Peyer's patch (tissue), 4 donors: ENCODE data around the gene C10orf53. TPM values are rescaled to one million over a fixed set of nuclear protein-coding genes. Genes with fewer than 3 reads are reported as not detected.

Experiments used
- DNase-seq, 3 donors: peaks; one replicate each; pipeline ENCODE4 v3.0.0-alpha.2; 2017 to 2019
- H3K27ac ChIP-seq, 4 donors: fragments of 200-600 bp; sonication (generic); one replicate each; pipeline ENCODE4 v1.5.1; 2016 to 2019
- H3K27me3 ChIP-seq, 2 donors: fragments of 200-600 bp; sonication (generic); one replicate each; pipeline ENCODE4 v1.5.1; 2019
- H3K36me3 ChIP-seq, 3 donors: fragments of 200-600 bp; sonication (generic); one replicate each; pipeline ENCODE4 v1.5.1; 2016 to 2019
- H3K4me1 ChIP-seq, 4 donors: fragments of 200-600 bp; sonication (generic); one replicate each; pipeline ENCODE4 v1.5.1; 2016 to 2019
- H3K4me3 ChIP-seq, 4 donors: fragments of 200-600 bp; sonication (generic); 1 replicate in 3 of 4; 2 replicates in 1 of 4; pipeline ENCODE4 v1.5.1; 2016 to 2019; ENCODE audit warnings: mild to moderate bottlenecking in 1 of 4
- H3K9me3 ChIP-seq, 4 donors: fragments of 200-600 bp; sonication (generic); one replicate each; pipeline ENCODE4 v1.5.1; 2016 to 2019; ENCODE audit warnings: mild to moderate bottlenecking in 1 of 4
- POLR2A ChIP-seq, 2 donors: fragments of 450-650 bp; IDR thresholded peaks; one replicate each; pipeline ENCODE4 v1.5.1; 2017; ENCODE audit warnings: antibody characterized with exemption in 2 of 2, mild to moderate bottlenecking in 2 of 2, moderate library complexity in 2 of 2
- total RNA-seq, 4 donors: library from RNA; depleted of rRNA; stranded (reverse); fragments of >200 nt; gene quantifications; one replicate each; pipeline ENCODE4 v1.1.0, GENCODE V29; 2016
- TF ChIP-seq, protein P1 (sequence below), 6 experiments: fragments of 450-650 bp in 4 of 6; fragments of 200-600 bp in 2 of 6; sonication (generic) in 1 of 6; IDR thresholded peaks; one replicate each; pipeline ENCODE4 v1.5.1; 2017 to 2019; ENCODE audit warnings: antibody characterized with exemption in 6 of 6, mild to moderate bottlenecking in 3 of 6, moderate library complexity in 1 of 6

The C10orf53 gene
- total RNA-seq, 4 donors from 2014 or later: not detected

DNA sequence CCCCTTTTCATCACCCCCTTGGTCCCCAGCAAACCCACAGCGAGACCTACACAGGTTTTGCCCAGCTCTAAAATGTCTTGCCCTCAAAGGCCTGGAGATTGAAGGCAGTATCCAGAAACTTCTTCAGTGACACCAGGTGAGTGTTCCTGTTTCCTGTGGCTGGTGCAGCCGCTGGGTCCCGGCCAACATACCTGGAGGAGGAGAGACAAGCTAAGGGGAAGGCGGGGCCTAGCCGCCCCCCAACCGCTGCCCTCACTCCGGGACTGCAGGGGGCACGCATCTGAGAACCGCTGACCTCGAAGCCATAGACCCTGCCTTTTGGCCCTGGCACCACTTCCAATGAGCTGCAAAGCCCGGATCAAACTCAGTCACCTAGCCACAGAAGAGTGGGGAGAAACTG is 55.7 kb downstream of the C10orf53 start:
- Histone ChIP-seq H3K27ac (no peak overlapping the region), H3K27me3 (no peaks in the 10 kb centered on the region), H3K9me3 (no peaks in the 10 kb centered on the region), H3K4me3 (no peak overlapping the region), H3K36me3 (no peaks in the 10 kb centered on the region), H3K4me1 (no peaks in the 10 kb centered on the region)
- no peak for TF ChIP-seq POLR2A (IDR thresholded peaks at IDR 0.05)
- TF ChIP-seq, protein P1, sequence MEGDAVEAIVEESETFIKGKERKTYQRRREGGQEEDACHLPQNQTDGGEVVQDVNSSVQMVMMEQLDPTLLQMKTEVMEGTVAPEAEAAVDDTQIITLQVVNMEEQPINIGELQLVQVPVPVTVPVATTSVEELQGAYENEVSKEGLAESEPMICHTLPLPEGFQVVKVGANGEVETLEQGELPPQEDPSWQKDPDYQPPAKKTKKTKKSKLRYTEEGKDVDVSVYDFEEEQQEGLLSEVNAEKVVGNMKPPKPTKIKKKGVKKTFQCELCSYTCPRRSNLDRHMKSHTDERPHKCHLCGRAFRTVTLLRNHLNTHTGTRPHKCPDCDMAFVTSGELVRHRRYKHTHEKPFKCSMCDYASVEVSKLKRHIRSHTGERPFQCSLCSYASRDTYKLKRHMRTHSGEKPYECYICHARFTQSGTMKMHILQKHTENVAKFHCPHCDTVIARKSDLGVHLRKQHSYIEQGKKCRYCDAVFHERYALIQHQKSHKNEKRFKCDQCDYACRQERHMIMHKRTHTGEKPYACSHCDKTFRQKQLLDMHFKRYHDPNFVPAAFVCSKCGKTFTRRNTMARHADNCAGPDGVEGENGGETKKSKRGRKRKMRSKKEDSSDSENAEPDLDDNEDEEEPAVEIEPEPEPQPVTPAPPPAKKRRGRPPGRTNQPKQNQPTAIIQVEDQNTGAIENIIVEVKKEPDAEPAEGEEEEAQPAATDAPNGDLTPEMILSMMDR (IDR thresholded peaks at IDR 0.05): no peak
- DNase-seq: no peak

GRCh38 chr10:49735848-49736563 is 56.6 kb downstream of the C10orf53 start:
- H3K4me1 ChIP-seq: no peaks in the 10 kb centered on the region
- no peaks in the 10 kb centered on the region for H3K27me3 ChIP-seq
- DNase-seq: peak in 1 of 3 donors; percentile 40
- no peaks in the 10 kb centered on the region for H3K9me3 ChIP-seq
- TF ChIP-seq, protein P1 (IDR thresholded peaks at IDR 0.05): no peak
- no peak for TF ChIP-seq POLR2A (IDR thresholded peaks at IDR 0.05)
- H3K36me3 ChIP-seq: no peaks in the 10 kb centered on the region
- H3K4me3 ChIP-seq: no peak overlapping the region
- no peak overlapping the region for H3K27ac ChIP-seq

DNA sequence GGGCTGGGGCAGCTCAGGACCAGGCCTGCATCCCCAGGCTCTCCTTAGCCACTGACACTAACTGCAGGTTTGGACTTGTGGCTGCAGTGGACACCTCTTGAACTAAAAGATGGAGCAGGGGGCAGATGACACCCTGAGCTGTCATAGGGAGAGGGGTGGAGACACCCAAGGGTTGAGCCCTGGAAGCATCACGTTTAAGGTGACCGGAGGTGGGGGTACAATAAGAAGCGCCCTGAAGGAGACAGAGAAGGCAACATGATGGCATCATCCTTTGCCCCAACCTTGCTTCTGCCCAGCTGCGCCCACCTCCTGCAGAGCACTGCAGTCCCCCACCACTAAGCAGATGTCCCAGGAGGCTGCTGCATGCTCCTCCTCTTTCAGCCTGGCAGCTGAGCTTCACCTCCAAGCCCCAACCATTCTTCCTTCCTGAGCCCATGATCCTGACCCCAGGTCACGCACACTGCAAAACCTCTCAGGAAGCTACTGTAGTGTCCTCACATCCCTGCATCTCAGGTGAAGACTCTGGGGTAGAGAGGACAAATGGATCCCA is 57.2 kb downstream of the C10orf53 start:
- Histone ChIP-seq H3K4me3 (no peak overlapping the region), H3K4me1 (no peaks in the 10 kb centered on the region), H3K27me3 (no peaks in the 10 kb centered on the region), H3K9me3 (no peaks in the 10 kb centered on the region), H3K36me3 (no peaks in the 10 kb centered on the region), H3K27ac (no peak overlapping the region)
- TF ChIP-seq, protein P1 (IDR thresholded peaks at IDR 0.05): no peak
- TF ChIP-seq POLR2A (IDR thresholded peaks at IDR 0.05): no peak
- DNase-seq: no peak

DNA sequence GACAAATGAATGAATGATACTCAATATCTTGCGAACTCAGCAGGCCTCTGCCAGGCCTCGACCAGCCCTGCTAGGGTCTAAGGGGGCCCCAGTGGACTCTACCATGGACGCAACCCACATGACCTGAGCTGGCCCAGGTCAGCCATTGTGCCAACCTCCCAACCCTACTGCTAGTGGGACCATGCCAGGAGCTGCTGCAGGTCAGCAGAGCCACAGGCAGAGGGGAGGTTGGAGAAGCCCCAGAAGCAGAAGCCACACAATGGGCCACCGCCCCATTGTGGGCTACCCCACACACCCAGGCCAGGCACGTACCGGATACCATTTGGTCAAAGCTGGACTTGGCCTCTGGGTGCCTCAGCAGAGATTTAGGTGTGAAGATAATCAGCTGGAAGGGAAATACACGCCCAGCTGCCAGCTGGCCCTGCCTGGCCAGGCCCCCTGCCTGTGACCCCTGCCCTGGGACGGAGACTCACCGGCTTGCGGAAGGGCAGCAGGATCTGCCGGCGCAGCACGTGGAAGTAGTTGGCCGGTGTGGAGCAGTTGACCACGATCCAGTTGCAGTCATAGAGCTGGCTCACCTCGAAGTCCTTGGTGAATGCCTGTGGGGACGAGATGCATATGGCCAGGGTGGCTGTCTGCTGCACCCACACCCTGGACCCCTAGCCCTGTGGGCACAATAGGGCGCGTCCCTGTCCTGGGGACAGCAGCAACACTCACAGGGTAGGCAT is 58.2 kb downstream of the C10orf53 start:
- Histone ChIP-seq H3K27ac (no peak overlapping the region), H3K9me3 (no peaks in the 10 kb centered on the region), H3K4me3 (no peak overlapping the region), H3K4me1 (no peaks in the 10 kb centered on the region), H3K27me3 (no peaks in the 10 kb centered on the region), H3K36me3 (no peaks in the 10 kb centered on the region)
- TF ChIP-seq, protein P1 (IDR thresholded peaks at IDR 0.05): no peak
- TF ChIP-seq POLR2A (IDR thresholded peaks at IDR 0.05): no peak
- DNase-seq: peak in 1 of 3 donors; percentile 42

GRCh38 chr10:49738616-49739360 is 59.3 kb downstream of the C10orf53 start:
- TF ChIP-seq, protein P1 (IDR thresholded peaks at IDR 0.05): no peak
- no peak for TF ChIP-seq POLR2A (IDR thresholded peaks at IDR 0.05)
- Histone ChIP-seq H3K27me3 (no peaks in the 10 kb centered on the region), H3K4me1 (no peaks in the 10 kb centered on the region), H3K9me3 (no peaks in the 10 kb centered on the region), H3K36me3 (no peaks in the 10 kb centered on the region), H3K27ac (no peak overlapping the region), H3K4me3 (no peak overlapping the region)
- no peak for DNase-seq
